GM06990 (cell line): ENCODE data around the gene KRT86.

Experiments used
- DNase-seq: peaks from one replicate; pipeline ENCODE4 v3.0.0-alpha.2; 2011; ENCODE audit not compliant: insufficient read length; ENCODE audit errors: extremely low read depth
- H3K27me3 ChIP-seq: replicated peaks from 2 replicates; pipeline ENCODE4 v1.6.0; 2011; ENCODE audit warnings: low read length; ENCODE audit not compliant: control insufficient read depth, insufficient read depth
- H3K36me3 ChIP-seq: 2 replicates; pipeline ENCODE4 v1.5.1; 2011; ENCODE audit warnings: low read length; ENCODE audit not compliant: control insufficient read depth, insufficient read depth
- H3K4me3 ChIP-seq: replicated peaks from 2 replicates; pipeline ENCODE4 v1.5.1; 2011; ENCODE audit warnings: low read depth, mild to moderate bottlenecking, control low read depth, low read length
- CTCF ChIP-seq: IDR thresholded peaks from 2 replicates; pipeline ENCODE4 v1.5.1; 2011; ENCODE audit warnings: low read length, control low read depth, mild to moderate bottlenecking, inconsistent platforms; ENCODE audit not compliant: insufficient read depth, poor library complexity, severe bottlenecking

Gene KRT86

DNA sequence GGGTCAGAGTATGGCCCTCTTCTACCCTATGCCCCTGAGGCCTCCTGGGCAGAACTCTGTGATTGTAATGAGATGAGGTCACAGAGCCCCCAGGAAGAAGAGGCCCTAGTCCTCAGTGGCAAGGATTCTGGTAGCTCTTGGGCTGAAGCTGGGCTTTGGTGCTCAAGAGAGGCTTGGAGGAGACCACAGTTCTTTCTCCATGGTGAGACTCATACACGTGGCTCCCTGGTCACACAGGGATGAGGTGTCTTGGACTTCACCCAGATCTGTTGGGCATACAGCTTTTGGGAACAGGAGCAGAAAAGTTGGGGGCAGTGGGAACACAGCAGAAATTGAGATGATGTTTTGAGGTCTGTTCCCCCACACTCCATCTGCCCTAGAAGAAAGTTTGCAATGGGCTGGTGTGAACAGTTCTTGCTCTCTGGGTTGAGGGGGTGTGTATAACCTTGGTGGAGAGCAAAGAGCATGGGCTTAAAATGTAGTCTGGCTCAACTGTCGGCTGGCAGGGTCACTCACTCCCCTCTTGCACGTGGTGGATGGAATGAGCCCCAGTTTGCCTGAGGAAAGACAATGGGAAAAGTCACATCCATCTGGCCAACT lies at the start of gene KRT86:
Gene KRT86, plus strand, starts transcription at position 125 of the 600 bp plus-strand sequence. CDS start 27,272 bp downstream, outside the sequence.
- Histone ChIP-seq H3K4me3 (no peak within 1 kb of the TSS), H3K27me3 (no peaks in the 10 kb centered on the region), H3K36me3 (no peaks in the 10 kb centered on the region)
- no peak for TF ChIP-seq CTCF
- DNase-seq, result no peak

GRCh38 chr12:52225752-52226151 lies 48.7 kb upstream of the KRT86 start:
- no peak overlapping the region for H3K4me3 ChIP-seq
- no peak for DNase-seq
- no peak for TF ChIP-seq CTCF
- H3K36me3 ChIP-seq, result no peaks in the 10 kb centered on the region
- H3K27me3 ChIP-seq, result no peaks in the 10 kb centered on the region

DNA sequence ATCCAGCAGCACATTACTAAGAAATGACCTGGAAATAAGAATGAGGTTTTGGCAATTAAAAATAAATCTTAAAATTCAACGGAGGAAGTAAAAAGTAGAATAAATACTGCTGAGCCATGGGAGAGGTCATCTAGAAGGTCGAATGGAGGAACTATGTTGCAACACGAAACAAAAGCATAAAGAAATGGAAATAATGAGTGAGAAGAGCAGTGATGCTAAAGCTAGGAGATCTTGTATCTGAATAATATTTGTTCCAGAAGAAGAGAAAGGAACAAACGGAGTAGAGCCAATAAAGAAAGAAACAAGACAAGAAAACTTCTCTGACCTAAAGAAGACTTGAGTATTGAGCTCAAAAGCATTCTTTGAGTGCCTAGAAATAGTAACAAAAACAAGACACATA lies 48.0 kb upstream of the KRT86 start:
- H3K4me3 ChIP-seq, result no peak overlapping the region
- no peak for DNase-seq
- H3K36me3 ChIP-seq, result no peaks in the 10 kb centered on the region
- no peak for TF ChIP-seq CTCF
- H3K27me3 ChIP-seq, result no peaks in the 10 kb centered on the region

GRCh38 chr12:52227606-52228166 lies 46.8 kb upstream of the KRT86 start:
- TF ChIP-seq CTCF, result no peak
- Histone ChIP-seq H3K4me3 (no peak overlapping the region), H3K27me3 (no peaks in the 10 kb centered on the region; the same call in 1 of the 2 replicates), H3K36me3 (no peaks in the 10 kb centered on the region)
- no peak for DNase-seq

GRCh38 chr12:52228366-52228765 lies 46.1 kb upstream of the KRT86 start:
- no peaks in the 10 kb centered on the region; the same call in 1 of the 2 replicates for H3K27me3 ChIP-seq
- H3K4me3 ChIP-seq, result no peak overlapping the region
- no peaks in the 10 kb centered on the region for H3K36me3 ChIP-seq
- DNase-seq, result no peak
- no peak for TF ChIP-seq CTCF
